Endothelial cell of umbilical vein (primary cell): ENCODE data around the gene MKRN1. TPM values are rescaled to one million over a fixed set of nuclear protein-coding genes. Genes with fewer than 3 reads are reported as not detected.

Source experiments
- BruUV-seq: library from RNA; stranded (reverse); fragments of 400-500 nt; replicated peaks from 2 replicates; lab custom pipeline; 2021; lab: Mats Ljungman, UMichigan
- CTCF ChIA-PET: fragments of 300-600, 350-600 bp; sonication (Branson Sonifier 250); formaldehyde crosslinking; loops from one replicate; lab custom pipeline; 2021; ENCODE audit warnings: antibody characterized with exemption, inconsistent platforms; lab: Charles Lee
- POLR2A ChIA-PET: fragments of 300-600, 350-600 bp; sonication (Branson Sonifier 250); formaldehyde crosslinking; loops from one replicate; lab custom pipeline; 2021; ENCODE audit warnings: antibody characterized with exemption, inconsistent platforms; lab: Charles Lee
- DNase-seq: peaks from one replicate; pipeline ENCODE4 v3.0.0-alpha.2; 2011; ENCODE audit warnings: low read depth, low spot score
- FAIRE-seq: peaks from 2 replicates; lab custom pipeline; 2011; peaks lifted over from hg19 to GRCh38; lab: Jason Lieb, UNC
- H2AFZ ChIP-seq: 2 replicates; pipeline ENCODE4 v1.6.0; 2012; ENCODE audit warnings: low read depth, low read length, control low read depth, inconsistent platforms
- H3K27ac ChIP-seq: 2 replicates; pipeline ENCODE4 v1.5.1; 2011; ENCODE audit warnings: low read depth, mild to moderate bottlenecking, control low read depth, low read length, moderate library complexity; ENCODE audit not compliant: insufficient read depth
- H3K27me3 ChIP-seq, 2 experiments: 2 replicates each; pipeline versions ENCODE4 v1.6.0 to v1.6.1; 2011; ENCODE audit warnings: low read length in 2 of 2, mixed read lengths in 1 of 2; ENCODE audit not compliant: control insufficient read depth in 2 of 2, insufficient read depth in 2 of 2
- H3K36me3 ChIP-seq, 2 experiments: 2 replicates in 1 of 2; 3 replicates in 1 of 2; pipeline ENCODE4 v1.5.1; 2011; ENCODE audit warnings: low read length in 2 of 2, mild to moderate bottlenecking in 1 of 2, moderate library complexity in 1 of 2; ENCODE audit not compliant: control insufficient read depth in 2 of 2, insufficient read depth in 2 of 2; ENCODE audit errors: extremely low read depth in 1 of 2
- H3K4me1 ChIP-seq: 3 replicates; pipeline ENCODE4 v1.5.1; 2011; ENCODE audit warnings: mild to moderate bottlenecking, low read length; ENCODE audit not compliant: control insufficient read depth, insufficient read depth; ENCODE audit errors: extremely low read depth
- H3K4me2 ChIP-seq: 2 replicates; pipeline ENCODE4 v1.6.1; 2011; ENCODE audit warnings: low read length, control low read depth, mixed read lengths; ENCODE audit not compliant: insufficient read depth
- H3K4me3 ChIP-seq, 3 experiments: fragments of 200-600 bp in 1 of 3; sonication (generic), shearing (Covaris generic) in 1 of 3; replicated peaks in 1 of 3; 2 replicates each; pipeline ENCODE4 v1.5.1; 2011 to 2016; ENCODE audit warnings: control low read depth in 3 of 3, low read length in 3 of 3, mild to moderate bottlenecking in 2 of 3, inconsistent platforms in 1 of 3, low read depth in 1 of 3, moderate library complexity in 1 of 3; ENCODE audit not compliant: insufficient read depth in 1 of 3
- H3K79me2 ChIP-seq: 2 replicates; pipeline ENCODE4 v1.6.0; 2012; ENCODE audit warnings: low read length, inconsistent platforms; ENCODE audit not compliant: control insufficient read depth, insufficient read depth
- H3K9ac ChIP-seq: replicated peaks from 2 replicates; pipeline ENCODE3; 2011; ENCODE audit warnings: low read length, control low read depth; ENCODE audit not compliant: insufficient read depth; ENCODE audit errors: extremely low read depth
- H3K9me1 ChIP-seq: replicated peaks from 3 replicates; pipeline ENCODE4 v1.6.0; 2011; ENCODE audit warnings: mild to moderate bottlenecking, low read length; ENCODE audit not compliant: control insufficient read depth, insufficient read depth; ENCODE audit errors: extremely low read depth
- H3K9me3 ChIP-seq: replicated peaks from 2 replicates; pipeline ENCODE4 v1.5.1; 2012; ENCODE audit warnings: low read length, inconsistent platforms; ENCODE audit not compliant: control insufficient read depth, insufficient read depth
- H4K20me1 ChIP-seq: replicated peaks from 2 replicates; pipeline ENCODE3; 2011; ENCODE audit warnings: mild to moderate bottlenecking, low read length; ENCODE audit not compliant: control insufficient read depth, insufficient read depth; ENCODE audit errors: extremely low read depth
- FOS ChIP-seq: IDR thresholded peaks from 2 replicates; pipeline ENCODE4 v1.6.1; 2011; ENCODE audit warnings: mild to moderate bottlenecking, low read length, moderate library complexity, borderline replicate concordance; ENCODE audit not compliant: insufficient read depth
- GATA2 ChIP-seq: IDR thresholded peaks from 2 replicates; pipeline ENCODE4 v1.7.0; 2011; ENCODE audit warnings: low read depth, mild to moderate bottlenecking, moderate library complexity, mixed read lengths, low read length; ENCODE audit not compliant: insufficient read length, insufficient read depth
- POLR2AphosphoS5 ChIP-seq: IDR thresholded peaks from 2 replicates; pipeline ENCODE4 v1.6.1; 2012; ENCODE audit warnings: low read depth, mild to moderate bottlenecking, control low read depth, low read length, moderate library complexity; ENCODE audit not compliant: insufficient read depth
- dilution Hi-C: fragments of 300-500 bp; cut with MboI; formaldehyde crosslinking; loops from one replicate; pipeline ENCODE4 v1.15.0; 2019; ENCODE audit warnings: low sequenced_read_pairs; ENCODE audit not compliant: extremely low pct_ligation_motif_present
- intact Hi-C: fragments of 100-400 bp; cut with micrococcal nuclease; formaldehyde crosslinking; loops from one replicate; pipeline ENCODE4 v1.10.0; 2022
- polyA plus RNA-seq, 4 experiments: library from polyadenylated mRNA; depleted of rRNA in 3 of 4; stranded (reverse) in 3 of 4; unstranded in 1 of 4; fragments of >200 nt; gene quantifications; 2 replicates each; pipeline versions ENCODE4 v1.2.1 to v1.2.3, GENCODE V29; 2011 to 2012; ENCODE audit warnings: missing spikeins in 1 of 4
- total RNA-seq: library from RNA; stranded (reverse); gene quantifications from 2 replicates; pipeline ENCODE4 v1.2.3, GENCODE V29; 2021
- TF ChIP-seq, protein P1 (sequence below), 2 donors: IDR thresholded peaks; 1 replicate in 1 of 2; 2 replicates in 1 of 2; pipeline ENCODE4 v1.5.1; 2011; ENCODE audit warnings: low read length in 2 of 2, mild to moderate bottlenecking in 2 of 2, moderate library complexity in 2 of 2, control low read depth in 1 of 2, inconsistent platforms in 1 of 2, low read depth in 1 of 2; ENCODE audit not compliant: insufficient read depth in 1 of 2; ENCODE audit errors: extremely low read depth in 1 of 2
- TF ChIP-seq, protein P2 (sequence below): IDR thresholded peaks from 2 replicates; pipeline ENCODE4 v1.6.1; 2011; ENCODE audit not compliant: insufficient read depth, insufficient read length

The MKRN1 gene
- total and polyA plus RNA-seq, 2 donors (not counting 3 experiments of a cell fraction or from before 2014, with no cell fraction given) = 24.9 to 52.2 TPM

GRCh38 chr7:140433396-140433795 is 45.9 kb downstream of the MKRN1 start:
- POLR2A ChIA-PET = no interaction called here
- no peaks in the 10 kb centered on the region for H3K4me1 ChIP-seq
- dilution Hi-C loops = no loop called here
- no peaks in the 10 kb centered on the region for H3K79me2 ChIP-seq
- no peak overlapping the region for H3K9ac ChIP-seq
- no peak overlapping the region for H2AFZ ChIP-seq
- peaks cover 0 to 2% of the 10 kb centered on the region in 2 experiments for H3K27me3 ChIP-seq
- no peak overlapping the region for H3K27ac ChIP-seq
- H4K20me1 ChIP-seq = no peaks in the 10 kb centered on the region
- CTCF ChIA-PET = no interaction called here
- no peaks in the 10 kb centered on the region for H3K36me3 ChIP-seq
- TF ChIP-seq POLR2AphosphoS5 (no peak), GATA2 (no peak), FOS (no peak)
- TF ChIP-seq, protein P1, sequence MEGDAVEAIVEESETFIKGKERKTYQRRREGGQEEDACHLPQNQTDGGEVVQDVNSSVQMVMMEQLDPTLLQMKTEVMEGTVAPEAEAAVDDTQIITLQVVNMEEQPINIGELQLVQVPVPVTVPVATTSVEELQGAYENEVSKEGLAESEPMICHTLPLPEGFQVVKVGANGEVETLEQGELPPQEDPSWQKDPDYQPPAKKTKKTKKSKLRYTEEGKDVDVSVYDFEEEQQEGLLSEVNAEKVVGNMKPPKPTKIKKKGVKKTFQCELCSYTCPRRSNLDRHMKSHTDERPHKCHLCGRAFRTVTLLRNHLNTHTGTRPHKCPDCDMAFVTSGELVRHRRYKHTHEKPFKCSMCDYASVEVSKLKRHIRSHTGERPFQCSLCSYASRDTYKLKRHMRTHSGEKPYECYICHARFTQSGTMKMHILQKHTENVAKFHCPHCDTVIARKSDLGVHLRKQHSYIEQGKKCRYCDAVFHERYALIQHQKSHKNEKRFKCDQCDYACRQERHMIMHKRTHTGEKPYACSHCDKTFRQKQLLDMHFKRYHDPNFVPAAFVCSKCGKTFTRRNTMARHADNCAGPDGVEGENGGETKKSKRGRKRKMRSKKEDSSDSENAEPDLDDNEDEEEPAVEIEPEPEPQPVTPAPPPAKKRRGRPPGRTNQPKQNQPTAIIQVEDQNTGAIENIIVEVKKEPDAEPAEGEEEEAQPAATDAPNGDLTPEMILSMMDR (IDR thresholded peaks at IDR 0.05; ENCODE audit: extremely low read depth in 1 of 2, insufficient read depth in 1 of 2, low read depth in 1 of 2, low read length in 2 of 2) = no peak
- TF ChIP-seq, protein P2, sequence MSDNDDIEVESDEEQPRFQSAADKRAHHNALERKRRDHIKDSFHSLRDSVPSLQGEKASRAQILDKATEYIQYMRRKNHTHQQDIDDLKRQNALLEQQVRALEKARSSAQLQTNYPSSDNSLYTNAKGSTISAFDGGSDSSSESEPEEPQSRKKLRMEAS = no peak
- no peak overlapping the region for H3K4me2 ChIP-seq
- DNase-seq = no peak
- intact Hi-C loops = no loop called here
- no peak overlapping the region for H3K4me3 ChIP-seq
- no peak for FAIRE-seq
- H3K9me1 ChIP-seq = no peaks in the 10 kb centered on the region
- H3K9me3 ChIP-seq = no peaks in the 10 kb centered on the region
- BruUV-seq = no TSS peak
